HL-60/S4 treated with retinoic acid at 250 ng/mL for 4 days and 3 days (cell line): ENCODE measurements around the gene SERPINI2.

Source experiments
- in situ Hi-C: fragments of 300-500 bp; cut with MboI; formaldehyde crosslinking; loops from 2 replicates; pipeline ENCODE4 v1.7.0; 2022; ENCODE audit warnings: low sequenced_read_pairs

Gene SERPINI2, protein sequence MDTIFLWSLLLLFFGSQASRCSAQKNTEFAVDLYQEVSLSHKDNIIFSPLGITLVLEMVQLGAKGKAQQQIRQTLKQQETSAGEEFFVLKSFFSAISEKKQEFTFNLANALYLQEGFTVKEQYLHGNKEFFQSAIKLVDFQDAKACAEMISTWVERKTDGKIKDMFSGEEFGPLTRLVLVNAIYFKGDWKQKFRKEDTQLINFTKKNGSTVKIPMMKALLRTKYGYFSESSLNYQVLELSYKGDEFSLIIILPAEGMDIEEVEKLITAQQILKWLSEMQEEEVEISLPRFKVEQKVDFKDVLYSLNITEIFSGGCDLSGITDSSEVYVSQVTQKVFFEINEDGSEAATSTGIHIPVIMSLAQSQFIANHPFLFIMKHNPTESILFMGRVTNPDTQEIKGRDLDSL

DNA sequence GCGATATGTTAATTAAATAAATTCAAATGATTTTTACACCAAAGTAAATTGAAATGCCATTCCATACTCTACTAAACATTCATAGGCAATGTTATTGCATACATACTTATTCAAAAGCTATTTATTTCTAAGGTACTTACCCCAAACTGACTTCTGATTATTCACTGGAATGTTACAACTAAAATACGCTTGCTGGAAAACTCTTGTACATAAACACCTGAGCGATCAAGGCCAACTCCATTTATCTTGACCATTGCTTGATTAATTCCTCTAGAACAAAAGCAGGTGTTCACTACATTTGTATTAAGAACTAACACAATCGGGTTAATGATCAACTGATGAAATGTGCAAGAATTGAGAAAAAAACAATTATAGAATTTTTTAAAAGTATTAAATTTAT lies at the start of gene SERPINI2:
Gene SERPINI2 (minus strand): TSS at position 180 of the 400 bp plus-strand sequence. CDS start 2,208 bp downstream, outside the sequence.
- in situ Hi-C loops = no loop called here

DNA sequence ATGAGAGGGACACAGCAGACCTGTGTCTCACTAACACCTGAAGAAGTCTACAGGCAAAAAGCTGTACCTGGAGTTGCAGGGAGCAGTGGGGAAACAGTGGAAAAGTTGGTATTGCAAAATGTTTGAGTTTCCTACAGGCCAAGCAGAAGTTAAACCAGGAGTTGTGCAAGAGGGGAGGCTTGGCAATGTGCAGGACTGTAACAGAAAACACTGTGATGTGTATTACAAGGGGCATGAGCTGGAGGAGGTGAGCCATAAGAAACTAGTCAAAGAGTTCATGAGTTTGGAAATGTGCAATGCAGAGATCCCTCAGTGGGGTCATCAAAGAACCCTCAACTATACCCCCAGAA lies 47.1 kb upstream of the SERPINI2 start:
- in situ Hi-C loops = no loop called here

DNA sequence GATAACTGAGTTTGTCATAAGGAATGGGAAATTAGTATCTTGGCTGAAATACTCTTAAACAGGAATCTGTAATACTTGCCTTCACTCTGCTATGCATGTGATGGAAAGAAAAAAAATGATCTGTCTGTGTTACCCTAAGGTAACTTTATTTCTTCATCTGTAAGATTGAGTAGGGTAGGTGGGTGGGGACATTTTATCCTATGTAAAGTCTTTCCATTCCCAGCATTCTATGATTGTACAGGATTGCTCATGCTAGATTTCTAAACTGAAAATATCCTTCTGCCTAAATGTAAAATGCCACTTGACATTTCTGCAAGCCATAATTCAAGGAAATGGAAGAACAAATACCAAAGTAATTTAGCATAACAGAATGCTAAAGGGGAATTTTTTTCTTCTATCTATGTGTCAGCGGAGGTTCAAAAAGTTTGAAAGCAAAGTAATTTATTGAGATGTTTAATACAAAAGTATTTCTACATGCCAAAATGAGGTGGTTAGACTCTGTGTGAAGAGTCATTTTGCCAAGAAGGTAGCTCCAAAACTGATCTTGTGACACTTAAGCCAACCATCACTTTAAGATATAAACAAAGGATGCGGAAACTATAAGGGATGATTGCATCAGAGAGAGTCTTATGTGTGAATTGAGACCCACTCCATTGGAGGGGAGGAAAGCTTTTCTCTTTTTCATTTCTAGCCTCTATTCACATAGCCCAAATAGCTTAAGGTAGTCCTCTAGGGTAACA lies 46.6 kb upstream of the SERPINI2 start:
- in situ Hi-C loops = no loop called here

DNA sequence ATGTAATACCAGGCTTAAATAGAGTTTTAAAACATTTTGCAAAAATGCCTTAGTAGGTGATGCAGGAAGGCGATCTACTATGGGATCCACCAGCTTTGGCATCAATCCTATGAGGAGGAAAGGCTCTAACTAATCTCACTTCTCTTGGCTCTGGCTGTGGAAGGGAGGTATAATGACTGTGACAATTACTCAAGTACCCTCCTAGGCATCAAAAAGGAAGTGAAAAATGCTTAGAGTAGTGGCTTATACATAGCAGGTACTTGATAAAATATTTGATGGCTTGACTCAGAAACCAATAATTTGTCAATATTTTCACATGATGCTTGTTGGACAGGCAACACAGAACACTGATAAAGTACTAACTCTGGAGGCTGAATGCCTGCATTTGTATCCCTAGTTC lies 34.1 kb upstream of the SERPINI2 start:
- in situ Hi-C loops = no loop called here

DNA sequence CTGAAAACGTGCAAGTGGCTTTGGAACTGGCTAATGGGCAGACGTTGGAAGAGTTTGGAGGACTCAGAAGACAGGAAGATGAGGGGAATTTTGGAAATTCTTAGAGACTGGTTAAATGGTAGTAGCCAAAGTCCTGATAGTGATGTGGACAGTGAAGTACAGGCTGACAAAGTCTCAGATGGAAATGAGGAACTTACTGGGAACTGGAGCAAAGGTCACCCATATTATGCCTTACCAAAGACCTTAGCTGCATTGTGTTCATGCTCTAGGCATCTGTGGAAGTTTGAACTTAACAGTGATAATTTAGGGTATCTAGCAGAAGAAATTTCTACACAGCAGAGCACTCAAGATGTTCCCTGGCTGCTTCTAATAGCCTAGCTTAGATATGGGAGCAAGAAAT lies 28.6 kb upstream of the SERPINI2 start:
- in situ Hi-C loops = no loop called here

DNA sequence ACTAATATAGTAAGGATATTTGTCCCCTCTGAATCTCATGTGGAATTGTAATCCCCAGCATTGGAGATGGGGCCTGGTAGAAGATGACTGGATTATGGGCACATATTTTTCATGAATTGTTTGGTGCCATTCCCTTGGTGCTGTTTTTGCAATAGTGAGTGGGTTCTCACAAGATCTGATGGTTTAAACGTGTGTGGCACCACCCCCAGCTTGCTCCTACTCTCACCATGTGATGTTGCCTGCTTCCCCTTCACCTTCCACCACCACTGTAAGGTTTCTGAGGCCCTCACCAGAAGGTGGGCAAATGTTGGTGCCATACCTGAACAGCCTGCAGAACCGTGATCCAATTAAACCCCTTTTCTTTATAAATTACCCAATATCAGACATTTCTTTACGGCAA lies 28.1 kb upstream of the SERPINI2 start:
- in situ Hi-C loops = no loop called here

DNA sequence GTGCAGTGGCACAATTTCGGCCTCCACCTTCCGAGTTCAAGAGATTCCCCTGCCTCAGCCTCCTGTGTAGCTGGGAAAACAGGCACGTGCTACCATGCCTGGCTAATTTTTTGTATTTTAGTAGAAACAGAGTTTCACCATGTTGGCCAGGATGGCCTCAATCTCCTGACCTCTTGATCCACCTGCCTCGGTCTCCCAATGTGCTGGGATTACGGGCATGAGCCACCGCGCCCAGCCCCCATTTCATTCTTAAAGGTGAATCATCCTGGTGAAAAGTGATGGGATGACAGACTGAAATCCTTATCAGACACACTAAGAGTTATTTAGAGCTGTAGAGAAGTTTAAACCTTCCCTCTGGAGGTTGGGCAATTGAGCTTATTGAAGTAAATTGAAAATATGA lies 24.1 kb upstream of the SERPINI2 start:
- in situ Hi-C loops = no loop called here

DNA sequence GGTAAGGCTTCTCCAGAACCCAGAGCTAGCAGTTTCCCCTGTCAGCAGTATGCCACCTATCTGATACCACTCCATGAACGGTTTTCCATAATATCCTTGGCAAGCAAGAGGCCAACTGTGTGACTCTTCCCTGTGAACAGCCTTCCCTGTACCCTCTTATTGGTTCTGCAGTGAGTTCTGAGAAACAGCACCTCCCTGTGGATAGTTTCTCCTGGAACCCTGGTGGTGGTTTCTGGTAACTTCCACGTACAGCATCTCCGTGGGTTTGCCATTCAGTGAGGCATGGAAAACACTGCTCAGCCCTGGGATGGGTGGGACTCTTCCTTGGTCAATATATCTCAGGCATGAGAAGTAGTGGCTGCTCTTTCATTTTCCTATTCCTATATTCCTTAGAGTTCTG lies 19.4 kb upstream of the SERPINI2 start:
- in situ Hi-C loops = no loop called here

DNA sequence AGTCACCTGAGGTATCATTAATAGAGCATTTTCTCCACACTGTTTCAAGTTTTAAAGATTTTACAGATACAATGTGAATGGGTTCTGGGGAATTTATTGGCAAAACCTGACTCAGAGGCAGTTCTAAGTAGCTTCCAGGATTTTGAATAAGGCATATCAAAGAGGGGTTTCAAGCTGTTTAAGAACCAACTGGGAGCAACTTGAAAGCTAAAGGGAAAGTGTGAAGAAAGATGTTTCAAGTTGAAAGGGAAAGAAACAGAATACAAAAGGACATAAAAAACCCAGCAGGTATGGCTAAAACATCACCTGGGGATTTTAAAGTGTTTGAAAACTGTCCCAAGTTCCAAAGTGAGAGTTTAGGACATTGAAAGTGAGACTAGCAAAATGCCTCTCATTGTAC lies 17.8 kb upstream of the SERPINI2 start:
- in situ Hi-C loops = no loop called here

DNA sequence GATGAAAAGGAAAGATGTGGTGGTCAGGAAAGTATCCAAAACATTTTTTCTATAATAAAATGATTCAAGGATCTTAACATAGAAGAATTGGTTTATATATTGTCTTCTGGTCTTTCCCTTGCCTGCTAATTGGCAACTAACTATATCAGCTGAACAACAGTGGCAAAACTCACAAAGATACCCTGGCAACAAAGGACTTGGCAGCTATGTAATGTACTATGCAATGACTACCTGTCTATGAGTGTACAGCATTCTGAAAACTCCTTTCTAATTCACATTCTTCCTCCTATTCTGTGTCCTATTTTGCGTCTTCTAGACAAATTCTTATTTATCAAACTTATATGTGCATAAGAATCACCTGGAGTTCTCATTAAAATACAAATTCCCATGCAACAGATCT lies 15.7 kb upstream of the SERPINI2 start:
- in situ Hi-C loops = no loop called here

DNA sequence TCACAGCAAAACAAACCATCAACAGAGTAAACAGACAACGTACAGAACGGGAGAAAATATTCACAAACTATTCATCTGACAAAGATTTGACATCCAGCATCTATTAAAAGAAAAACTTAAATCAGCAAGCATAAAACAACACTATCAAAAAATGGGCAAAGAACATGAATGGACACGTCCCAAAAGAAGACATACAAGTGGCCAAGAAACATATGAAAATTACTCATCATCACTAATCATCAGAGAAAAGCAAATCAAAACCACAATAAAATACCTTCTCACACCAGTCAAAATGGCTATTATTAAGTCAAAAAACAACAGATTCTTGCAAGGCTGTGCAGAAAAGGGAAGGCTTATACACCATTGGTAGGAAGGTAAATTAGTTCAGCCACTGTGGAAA lies 13.7 kb upstream of the SERPINI2 start:
- in situ Hi-C loops = no loop called here

DNA sequence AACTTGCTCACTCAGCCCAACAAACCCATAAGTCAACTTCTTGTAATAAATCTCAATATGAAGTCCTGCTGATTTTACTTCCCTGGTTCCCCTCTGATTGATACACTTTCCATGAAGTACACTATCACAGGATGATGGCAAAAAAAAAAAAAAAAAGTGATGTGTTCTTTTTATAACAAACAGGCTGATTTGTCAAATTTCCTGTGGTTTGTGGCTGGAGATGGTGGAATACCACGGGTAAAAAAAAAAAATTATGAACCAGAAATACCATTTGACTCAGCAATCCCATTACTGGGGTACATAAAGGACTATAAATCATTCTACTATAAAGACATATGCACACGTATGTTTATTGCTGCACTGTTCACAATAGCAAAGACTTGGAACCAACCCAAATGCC lies 10.7 kb upstream of the SERPINI2 start:
- in situ Hi-C loops = no loop called here

DNA sequence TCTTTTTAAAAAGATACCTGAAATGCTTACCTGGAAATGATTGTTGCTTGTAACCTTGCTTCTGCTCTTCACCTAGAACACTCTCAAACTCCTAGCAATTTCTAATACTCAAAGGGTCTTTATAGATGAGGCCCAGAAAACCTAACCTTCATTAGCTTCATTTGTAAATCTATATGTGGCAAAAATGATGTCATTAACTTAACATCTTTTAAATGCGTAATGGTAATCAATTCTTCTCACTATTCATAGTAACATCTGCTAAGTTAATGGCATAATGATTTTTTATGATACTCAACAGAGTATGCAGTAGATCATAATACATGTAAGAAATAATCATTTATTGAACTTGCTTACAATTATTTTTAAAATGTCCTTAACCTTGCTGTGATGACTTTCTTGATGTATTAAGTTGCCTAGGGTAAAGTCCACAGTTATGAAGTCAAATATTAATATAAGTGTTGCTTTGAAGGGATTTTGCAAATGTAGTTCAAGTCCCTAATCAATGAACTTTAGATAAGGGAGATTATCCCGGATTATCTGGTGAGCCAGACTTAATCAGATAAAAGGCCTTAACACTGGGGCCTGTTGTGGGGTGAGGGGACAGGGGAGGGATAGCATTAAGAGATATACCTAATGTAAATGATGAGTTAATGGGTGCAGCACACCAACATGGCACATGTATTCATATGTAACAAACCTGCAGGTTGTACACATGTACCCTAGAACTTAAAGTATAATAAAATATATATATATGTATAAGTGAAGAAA lies 10.1 kb upstream of the SERPINI2 start:
- in situ Hi-C loops = no loop called here

DNA sequence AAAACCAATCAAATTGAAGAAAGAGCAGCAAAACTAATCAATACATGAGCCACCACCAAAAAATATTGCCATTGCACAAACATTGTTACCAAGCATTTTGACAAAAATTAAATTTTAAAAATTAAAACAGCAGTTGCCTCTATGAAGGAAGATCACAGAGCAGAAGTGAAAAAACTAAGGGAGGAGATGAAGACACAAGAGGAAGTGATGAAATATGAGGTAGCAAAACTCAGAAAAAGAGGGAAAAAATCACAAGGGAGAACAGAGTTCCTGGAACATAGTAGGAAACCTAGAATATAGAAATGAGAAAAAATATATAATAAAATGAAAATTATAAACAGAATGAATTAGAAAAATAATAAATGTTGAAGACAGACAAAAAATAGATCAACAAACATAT lies 7.3 kb upstream of the SERPINI2 start:
- in situ Hi-C loops = no loop called here

DNA sequence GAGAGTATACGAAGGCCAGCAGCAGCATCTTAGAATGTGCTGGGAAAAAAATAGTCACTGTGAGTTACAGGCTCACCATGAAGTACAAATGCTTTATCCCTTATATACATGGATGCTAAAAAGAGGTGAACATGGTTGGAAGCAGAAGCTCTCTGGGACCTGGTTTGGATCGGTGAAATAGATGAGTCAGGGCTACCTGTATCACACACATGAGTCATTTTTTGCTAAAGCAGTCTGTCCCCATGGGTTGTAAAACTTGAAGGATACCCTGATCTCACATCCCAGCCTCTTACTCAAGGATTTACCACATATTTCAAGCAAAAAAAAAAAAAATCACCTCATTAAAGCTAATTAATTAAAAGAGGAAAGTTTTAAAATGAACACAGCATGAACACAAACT lies 6.9 kb upstream of the SERPINI2 start:
- in situ Hi-C loops = no loop called here

DNA sequence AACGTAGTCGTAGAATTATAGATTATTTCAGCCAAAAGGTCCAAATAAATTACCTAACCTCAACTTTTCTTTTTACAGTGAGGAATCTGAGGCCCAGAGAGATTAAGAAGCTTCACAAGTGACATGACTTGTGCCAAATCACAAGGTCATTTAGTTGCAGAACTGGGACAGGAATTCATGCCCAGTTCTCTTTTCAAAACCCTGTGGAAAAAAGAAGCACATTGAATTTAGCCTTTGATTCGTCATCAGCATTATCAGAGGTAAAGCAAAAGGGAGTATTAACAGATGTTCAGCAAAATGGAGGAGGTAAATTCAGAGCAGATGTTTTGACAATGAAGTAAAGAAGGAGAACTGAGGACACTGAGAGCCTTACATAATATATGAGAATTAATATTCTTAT lies 4.5 kb downstream of the SERPINI2 start:
- in situ Hi-C loops = no loop called here

DNA sequence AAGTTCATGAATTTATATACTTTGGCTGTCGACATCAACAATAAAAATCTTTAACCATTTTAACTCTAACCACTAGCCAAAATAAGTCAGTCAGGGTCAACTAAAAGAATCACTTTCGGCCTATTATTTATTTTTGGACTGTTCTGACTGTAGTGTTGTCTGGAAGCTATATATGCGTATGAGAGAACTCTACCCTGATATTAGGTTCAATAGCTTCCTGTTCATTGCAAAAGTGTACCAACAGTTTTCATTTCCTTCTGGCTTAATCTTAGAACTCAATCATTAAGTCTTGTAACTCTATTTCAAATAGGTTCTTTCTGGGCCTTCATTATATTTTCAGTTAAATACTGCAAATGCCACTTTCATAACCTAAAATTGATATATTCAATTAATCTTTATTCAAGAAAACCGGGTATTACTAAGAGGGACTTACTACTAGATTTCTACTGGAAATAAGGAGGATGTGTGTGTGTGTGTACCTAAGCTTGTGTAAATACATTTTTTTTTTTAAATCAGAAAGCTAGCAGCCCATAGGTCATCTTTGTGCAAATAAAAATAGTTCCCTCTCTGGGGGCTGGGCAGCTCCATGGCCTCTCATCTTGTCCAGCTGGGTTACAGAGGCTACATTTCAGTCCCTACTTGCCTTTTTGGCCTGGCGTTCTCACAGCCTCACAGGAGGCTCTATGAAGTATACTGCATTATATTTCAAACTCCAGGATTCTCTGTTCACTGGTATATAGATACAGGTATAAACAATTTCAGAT lies 5.8 kb downstream of the SERPINI2 start:
- in situ Hi-C loops = no loop called here

DNA sequence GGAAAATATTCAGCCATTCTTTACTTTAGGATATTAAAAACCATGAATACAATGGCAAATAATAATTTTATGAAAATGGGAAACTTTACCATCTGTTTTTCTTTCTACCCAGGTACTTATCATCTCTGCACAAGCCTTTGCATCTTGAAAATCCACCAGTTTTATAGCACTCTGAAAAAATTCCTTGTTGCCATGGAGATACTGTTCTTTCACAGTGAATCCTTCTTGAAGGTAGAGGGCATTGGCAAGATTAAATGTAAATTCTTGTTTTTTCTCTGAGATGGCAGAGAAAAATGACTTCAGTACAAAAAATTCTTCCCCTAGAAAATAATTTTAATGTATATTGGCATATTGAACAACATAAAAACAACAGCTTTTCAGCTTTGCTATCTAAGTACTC lies 6.9 kb downstream of the SERPINI2 start:
- in situ Hi-C loops = no loop called here

DNA sequence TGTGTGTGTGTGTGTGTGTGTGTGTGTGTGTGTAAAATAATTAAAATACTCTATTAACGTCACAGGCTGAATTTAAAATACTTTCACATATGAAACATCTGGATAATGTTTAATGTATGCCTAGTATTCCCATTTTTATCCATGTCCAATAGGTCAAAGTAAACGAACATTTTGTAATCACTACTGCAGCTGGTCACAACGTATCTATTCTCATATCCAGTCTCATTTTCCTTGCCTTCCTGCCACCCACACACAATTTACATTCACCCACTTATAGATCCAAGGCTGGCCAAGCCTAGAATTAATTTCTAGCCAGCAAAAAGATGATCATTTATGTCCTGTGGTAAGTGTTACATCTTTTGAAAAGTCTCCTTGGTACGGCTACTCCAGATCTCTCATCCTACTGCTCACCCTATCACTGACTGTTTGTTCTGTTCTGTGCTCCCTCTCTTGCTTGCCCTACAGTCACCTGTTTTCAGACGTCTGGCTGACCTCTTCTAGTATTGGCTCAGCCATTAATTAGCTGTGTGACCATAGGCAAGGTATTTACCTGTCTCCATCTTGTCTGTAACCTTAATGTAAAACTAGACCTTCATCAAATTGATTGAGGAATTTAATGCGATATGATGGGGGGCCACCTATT lies 17.6 kb downstream of the SERPINI2 start:
- in situ Hi-C loops = no loop called here

DNA sequence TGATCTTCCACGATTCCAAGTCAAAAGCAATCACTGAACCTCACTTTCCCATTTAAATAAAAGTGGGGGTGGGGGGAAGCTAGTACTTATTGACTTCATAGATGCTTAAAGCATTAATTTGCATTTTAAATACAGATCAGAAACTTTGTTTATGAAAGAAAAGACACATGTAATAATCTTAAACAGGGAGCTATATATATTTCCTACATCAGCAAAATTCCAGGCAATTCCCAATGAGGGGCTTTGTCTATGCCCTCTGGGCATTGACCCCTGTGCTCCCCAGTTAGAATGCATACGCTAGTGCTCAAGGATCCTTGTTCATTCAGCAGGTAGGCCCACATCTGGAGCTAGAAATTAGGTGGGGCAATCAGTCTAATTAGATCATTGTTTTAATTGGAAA lies 20.0 kb downstream of the SERPINI2 start:
- in situ Hi-C loops = no loop called here

DNA sequence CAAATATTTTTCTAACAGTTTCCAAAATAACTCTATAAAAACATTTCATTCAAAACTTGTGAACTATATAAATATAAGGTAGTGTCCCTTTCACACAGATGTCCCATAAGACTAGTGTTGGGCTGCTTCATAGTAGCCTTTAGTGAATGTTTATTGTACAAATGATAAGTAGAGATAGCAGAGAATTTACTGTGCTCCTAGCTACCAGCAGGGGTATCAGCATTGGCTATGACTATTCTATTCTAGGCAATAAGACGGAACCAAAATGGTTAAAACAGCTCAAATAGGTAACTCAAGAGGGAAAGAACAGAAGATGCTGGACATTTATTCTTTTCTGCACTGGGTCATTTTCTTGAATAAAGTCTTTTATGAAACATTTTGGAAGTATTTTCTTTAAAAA lies 22.6 kb downstream of the SERPINI2 start:
- in situ Hi-C loops = no loop called here
